Endodermal cell (in vitro differentiated cells): Measurements from ENCODE around the gene MADD. TPM values are rescaled to one million over a fixed set of nuclear protein-coding genes. Genes with fewer than 3 reads are reported as not detected.
"Not testable (repeated sequence)": the region's sequence is repeated elsewhere in the genome, so short reads cannot be mapped to it uniquely, and the experiment has no call there.

ENCODE experiments used
- DNase-seq: peaks from one replicate; pipeline ENCODE4 v3.0.0-alpha.2; 2017
- H3K27ac ChIP-seq: 2 replicates; pipeline ENCODE4 v1.5.1; 2013; ENCODE audit warnings: mild to moderate bottlenecking, low read depth, low read length, moderate library complexity
- H3K27me3 ChIP-seq: 2 replicates; pipeline ENCODE4 v1.6.1; 2013; ENCODE audit warnings: mild to moderate bottlenecking, low read length, moderate library complexity; ENCODE audit not compliant: insufficient read depth, control insufficient read depth, poor library complexity, severe bottlenecking
- H3K36me3 ChIP-seq: 2 replicates; pipeline ENCODE4 v1.7.0; 2013; ENCODE audit warnings: mild to moderate bottlenecking, low read length, moderate library complexity; ENCODE audit not compliant: control insufficient read depth, insufficient read depth
- H3K4me1 ChIP-seq: one replicate; pipeline ENCODE4 v1.7.0; 2013; ENCODE audit warnings: low read length; ENCODE audit not compliant: control insufficient read depth, insufficient read depth
- H3K4me3 ChIP-seq: 2 replicates; pipeline ENCODE4 v1.5.1; 2013; ENCODE audit warnings: mild to moderate bottlenecking, low read length, moderate library complexity
- H3K9ac ChIP-seq: 2 replicates; pipeline ENCODE4 v1.6.1; 2013; ENCODE audit warnings: mild to moderate bottlenecking, low read length, moderate library complexity; ENCODE audit not compliant: poor library complexity, severe bottlenecking; ENCODE audit errors: extremely low read depth
- H3K9me3 ChIP-seq: 2 replicates; pipeline ENCODE4 v1.6.1; 2013; ENCODE audit warnings: mild to moderate bottlenecking, low read length, moderate library complexity; ENCODE audit not compliant: control insufficient read depth
- H3K27ac Mint-ChIP-seq: 2 replicates; pipeline ENCODE4 v1.8.0; 2020; ENCODE audit warnings: mixed read lengths
- H3K27me3 Mint-ChIP-seq: 2 replicates; pipeline ENCODE4 v1.8.0; 2021; ENCODE audit warnings: mild to moderate bottlenecking, mixed read lengths; ENCODE audit not compliant: insufficient read depth
- H3K36me3 Mint-ChIP-seq: 2 replicates; pipeline ENCODE4 v1.8.0; 2020; ENCODE audit warnings: low read depth, mixed read lengths
- H3K4me1 Mint-ChIP-seq: 2 replicates; pipeline ENCODE4 v1.8.0; 2020; ENCODE audit warnings: mixed read lengths
- H3K4me3 Mint-ChIP-seq: 2 replicates; pipeline ENCODE4 v1.8.0; 2020; ENCODE audit warnings: mild to moderate bottlenecking, moderate library complexity, mixed read lengths
- H3K9me3 Mint-ChIP-seq: 2 replicates; pipeline ENCODE4 v1.8.0; 2020; ENCODE audit warnings: mild to moderate bottlenecking, mixed read lengths
- WGBS, 2 experiments: methylation state at CpG; one replicate each; pipeline versions ENCODE4 v1.1.5 to v1.1.7; 2013; ENCODE audit warnings: missing lambda C conversion rate in 2 of 2, mixed read lengths in 1 of 2; ENCODE audit not compliant: insufficient coverage in 1 of 2, insufficient read length in 1 of 2; 5-methylcytosine and 5-hydroxymethylcytosine counted together
- total RNA-seq, 2 donors: library from RNA; stranded (reverse); fragmentation: NEBNext Ultra II Directional in 1 of 2; extraction: Animal tissue kit (Norgen Biotek cat#: 25700) in 1 of 2; gene quantifications; 2 replicates in 1 of 2; 3 replicates in 1 of 2; pipeline ENCODE4 v1.2.1, GENCODE V29; 2021
- TF ChIP-seq, protein P1 (sequence below): fragments of 200-600 bp; sonication (generic); conservative IDR thresholded peaks from 2 replicates; pipeline ENCODE4 v1.5.0; 2021; ENCODE audit warnings: antibody characterized with exemption, mild to moderate bottlenecking

MADD gene
- total RNA-seq, 2 donors from 2014 or later: 30.2 to 36.0 TPM

GRCh38 chr11:47314992-47315391 is 45.1 kb downstream of the MADD start:
- Mint-ChIP-seq H3K36me3 (peaks cover 43% of the 10 kb centered on the region), H3K27me3 (no peaks in the 10 kb centered on the region), H3K4me1 (no peaks in the 10 kb centered on the region), H3K4me3 (no peak overlapping the region), H3K27ac (no peak overlapping the region), H3K9me3 (no peaks in the 10 kb centered on the region)
- no peaks in the 10 kb centered on the region for H3K27me3 ChIP-seq
- WGBS, 2 experiments: 97 to 100% methylated on average over 5 of the region's 5 CpGs
- peaks cover 29% of the 10 kb centered on the region for H3K36me3 ChIP-seq
- no peaks in the 10 kb centered on the region for H3K4me1 ChIP-seq
- H3K4me3 ChIP-seq: no peak overlapping the region
- TF ChIP-seq, protein P1, sequence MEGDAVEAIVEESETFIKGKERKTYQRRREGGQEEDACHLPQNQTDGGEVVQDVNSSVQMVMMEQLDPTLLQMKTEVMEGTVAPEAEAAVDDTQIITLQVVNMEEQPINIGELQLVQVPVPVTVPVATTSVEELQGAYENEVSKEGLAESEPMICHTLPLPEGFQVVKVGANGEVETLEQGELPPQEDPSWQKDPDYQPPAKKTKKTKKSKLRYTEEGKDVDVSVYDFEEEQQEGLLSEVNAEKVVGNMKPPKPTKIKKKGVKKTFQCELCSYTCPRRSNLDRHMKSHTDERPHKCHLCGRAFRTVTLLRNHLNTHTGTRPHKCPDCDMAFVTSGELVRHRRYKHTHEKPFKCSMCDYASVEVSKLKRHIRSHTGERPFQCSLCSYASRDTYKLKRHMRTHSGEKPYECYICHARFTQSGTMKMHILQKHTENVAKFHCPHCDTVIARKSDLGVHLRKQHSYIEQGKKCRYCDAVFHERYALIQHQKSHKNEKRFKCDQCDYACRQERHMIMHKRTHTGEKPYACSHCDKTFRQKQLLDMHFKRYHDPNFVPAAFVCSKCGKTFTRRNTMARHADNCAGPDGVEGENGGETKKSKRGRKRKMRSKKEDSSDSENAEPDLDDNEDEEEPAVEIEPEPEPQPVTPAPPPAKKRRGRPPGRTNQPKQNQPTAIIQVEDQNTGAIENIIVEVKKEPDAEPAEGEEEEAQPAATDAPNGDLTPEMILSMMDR: no peak
- DNase-seq: no peak
- H3K9me3 ChIP-seq: no peaks in the 10 kb centered on the region
- no peak overlapping the region for H3K9ac ChIP-seq
- H3K27ac ChIP-seq: no peak overlapping the region

- H3K4me3 ChIP-seq, H3K9me3 ChIP-seq, H3K27me3 ChIP-seq, H3K27ac Mint-ChIP-seq, DNase-seq, H3K4me1 Mint-ChIP-seq, H3K9me3 Mint-ChIP-seq, H3K4me1 ChIP-seq, H3K27ac ChIP-seq, H3K27me3 Mint-ChIP-seq, H3K9ac ChIP-seq, H3K4me3 Mint-ChIP-seq: not testable (repeated sequence)
- 89 to 94% methylated on average over 8 of the region's 8 CpGs for WGBS, 2 experiments
- H3K36me3 ChIP-seq: peaks cover 21% of the 10 kb centered on the region
- H3K36me3 Mint-ChIP-seq: peaks cover 38% of the 10 kb centered on the region
These were observed 46.6 kb downstream of the MADD start for GRCh38 chr11:47316501-47316900.

DNA sequence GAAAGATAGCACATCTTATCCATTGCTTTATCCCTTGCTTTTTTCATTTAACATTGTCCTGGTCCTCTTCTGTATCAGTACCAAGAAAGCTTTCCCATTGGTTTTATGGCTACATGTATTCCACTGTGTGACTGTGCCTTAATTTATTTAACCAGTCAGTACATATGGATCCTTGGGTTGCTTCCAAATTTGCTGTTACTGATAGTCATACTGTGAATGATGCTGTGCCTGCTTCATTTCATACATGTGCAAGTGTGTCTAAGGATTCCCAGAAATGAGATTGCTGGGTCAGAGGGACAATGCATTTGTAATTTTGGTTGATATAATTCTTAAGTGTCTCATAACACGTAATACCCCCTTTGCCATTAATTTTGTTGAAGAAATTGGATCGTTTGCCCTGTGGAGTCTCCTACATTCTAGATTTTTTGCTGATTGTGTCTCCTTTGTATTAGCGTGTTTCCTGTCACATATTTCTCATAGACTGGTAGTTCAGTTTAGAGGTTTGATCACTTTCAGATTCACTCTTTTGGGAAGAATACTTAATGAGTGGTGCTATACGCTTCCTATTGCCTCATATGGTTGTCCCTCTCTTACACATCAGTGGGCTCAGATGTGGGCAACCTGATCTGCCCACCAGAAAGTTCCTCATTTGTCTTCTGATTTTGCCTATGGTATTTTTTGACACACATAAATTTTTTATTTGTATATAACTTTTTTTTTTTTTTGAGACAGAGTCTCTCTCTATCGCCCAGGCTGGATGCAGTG is 47.3 kb downstream of the MADD start:
- H3K27ac ChIP-seq: no peak overlapping the region
- Mint-ChIP-seq H3K36me3 (peaks cover 38% of the 10 kb centered on the region), H3K4me3 (no peak overlapping the region), H3K4me1 (no peaks in the 10 kb centered on the region), H3K27me3 (no peaks in the 10 kb centered on the region), H3K27ac (no peak overlapping the region), H3K9me3 (no peaks in the 10 kb centered on the region)
- H3K36me3 ChIP-seq: peaks cover 26% of the 10 kb centered on the region
- TF ChIP-seq, protein P1: no peak
- 86 to 96% methylated on average over 2 to 5 of the region's 5 CpGs for WGBS, 2 experiments
- no peaks in the 10 kb centered on the region for H3K4me1 ChIP-seq
- no peak for DNase-seq
- H3K4me3 ChIP-seq: no peak overlapping the region
- no peaks in the 10 kb centered on the region for H3K27me3 ChIP-seq
- H3K9ac ChIP-seq: no peak overlapping the region
- no peaks in the 10 kb centered on the region for H3K9me3 ChIP-seq
